Activated CD8-positive, alpha-beta memory T cell treated with anti-CD3 and anti-CD28 coated beads, Interleukin-2, amount 10 ng/mL, durations not matched to agents 7 days and 5 days (primary cell): Measurements from ENCODE around the gene COL18A1. TPM values are rescaled to one million over a fixed set of nuclear protein-coding genes. Genes with fewer than 3 reads are reported as not detected.

Source experiments
- ATAC-seq: fragments of 150-1000 bp; cut with Tn5 transposase; one replicate; pipeline ENCODE4 v1.10.0; 2021; ENCODE audit warnings: moderate library complexity
- CTCF ChIA-PET: fragments of 350-600 bp; sonication (Branson Sonifier 250); formaldehyde crosslinking; loops from one replicate; lab custom pipeline; 2021; ENCODE audit warnings: antibody characterized with exemption; lab: Charles Lee
- DNase-seq: peaks from one replicate; pipeline ENCODE4 v3.0.0-alpha.2; 2020
- H3K27ac Mint-ChIP-seq: one replicate; pipeline ENCODE4 v1.8.0; 2021; ENCODE audit warnings: mild to moderate bottlenecking, mixed read lengths
- H3K27me3 Mint-ChIP-seq: one replicate; pipeline ENCODE4 v1.8.0; 2021; ENCODE audit warnings: mixed read lengths
- H3K36me3 Mint-ChIP-seq: one replicate; pipeline ENCODE4 v1.8.0; 2021; ENCODE audit warnings: mild to moderate bottlenecking, mixed read lengths
- H3K4me1 Mint-ChIP-seq: one replicate; pipeline ENCODE4 v1.8.0; 2021; ENCODE audit warnings: mixed read lengths
- H3K4me3 Mint-ChIP-seq: one replicate; pipeline ENCODE4 v1.8.0; 2021; ENCODE audit warnings: mild to moderate bottlenecking, moderate library complexity, mixed read lengths
- H3K9me3 Mint-ChIP-seq: one replicate; pipeline ENCODE4 v1.8.0; 2022; ENCODE audit warnings: low read depth, mixed read lengths
- total RNA-seq, 2 experiments: library from RNA; stranded (reverse); gene quantifications; one replicate each; pipeline ENCODE4 v1.2.3, GENCODE V29; 2021

COL18A1 gene
- total RNA-seq, 2 experiments from 2014 or later: 5.2 to 7.3 TPM

DNA sequence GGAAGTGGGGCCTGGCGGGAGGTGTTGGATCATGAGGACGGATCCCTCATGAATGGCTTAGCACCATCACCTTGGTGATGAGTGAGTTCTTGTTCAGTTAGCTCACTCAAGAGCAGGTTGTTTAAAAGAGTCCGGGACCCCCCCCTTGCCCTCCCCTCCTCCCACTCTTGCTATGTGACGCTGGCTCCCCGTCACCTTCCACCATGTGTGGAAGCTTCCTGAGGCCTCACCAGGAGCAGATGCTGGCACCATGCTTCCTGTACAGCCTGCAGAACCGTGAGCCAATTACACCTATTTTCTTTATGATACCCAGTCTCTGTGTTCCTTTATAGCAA is 140.2 kb downstream of the COL18A1 start:
- ATAC-seq (no peak), DNase-seq (no peak)
- H3K27me3 Mint-ChIP-seq: no peaks in the 10 kb centered on the region
- H3K36me3 Mint-ChIP-seq: no peaks in the 10 kb centered on the region
- CTCF ChIA-PET: no interaction called here
- peaks cover 18% of the 10 kb centered on the region for H3K4me1 Mint-ChIP-seq
- H3K27ac Mint-ChIP-seq: no peak overlapping the region
- no peak overlapping the region for H3K4me3 Mint-ChIP-seq
- H3K9me3 Mint-ChIP-seq: no peaks in the 10 kb centered on the region

DNA sequence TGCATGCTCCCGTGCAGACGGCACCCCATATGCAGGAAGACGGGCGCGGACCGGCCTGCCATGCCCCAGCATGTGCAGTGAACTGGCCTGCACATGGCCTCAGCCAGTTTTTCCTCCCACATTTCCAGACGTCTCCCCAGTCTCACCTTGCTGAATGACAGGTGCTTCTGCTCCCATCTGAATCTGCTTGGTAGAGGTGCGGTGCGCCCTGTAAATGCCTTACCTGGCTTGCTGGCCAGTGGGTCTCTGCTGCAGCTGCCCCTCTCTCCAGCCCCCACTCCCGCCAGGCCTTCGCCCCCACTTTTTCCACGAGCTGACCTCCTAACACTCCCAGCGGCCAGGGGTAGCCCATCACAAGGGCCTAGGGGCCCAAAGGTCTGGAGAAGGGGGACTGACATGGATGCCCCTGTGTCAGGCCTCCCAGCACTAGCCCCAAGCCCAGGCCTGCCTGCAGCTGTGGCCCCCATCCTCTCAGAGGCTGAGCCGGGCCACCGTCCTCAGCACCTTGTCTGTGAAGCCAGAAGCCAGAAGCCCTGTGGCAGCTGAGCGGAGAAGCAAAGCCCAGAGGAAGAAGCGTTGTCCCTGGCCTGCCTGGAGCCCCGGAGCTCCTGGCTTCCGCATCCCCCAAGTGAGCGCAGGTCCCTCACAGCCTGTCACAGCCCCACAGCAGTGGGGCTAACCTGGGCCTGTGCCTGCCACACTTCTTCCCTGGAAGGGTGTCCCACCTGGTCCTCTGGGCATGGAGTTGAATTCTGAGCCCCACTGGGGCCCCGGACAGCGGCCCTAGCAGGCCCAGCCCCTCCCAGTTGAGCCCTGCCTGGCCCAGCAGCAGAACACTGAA is 140.9 kb downstream of the COL18A1 start:
- no peak for DNase-seq
- CTCF ChIA-PET: interaction anchor here (0.7 to 2.1 kb wide), 2 partner anchors 10 to 63 kb away, joined by 3 to 7 read pairs; no protein-coding TSS in a partner anchor

DNA sequence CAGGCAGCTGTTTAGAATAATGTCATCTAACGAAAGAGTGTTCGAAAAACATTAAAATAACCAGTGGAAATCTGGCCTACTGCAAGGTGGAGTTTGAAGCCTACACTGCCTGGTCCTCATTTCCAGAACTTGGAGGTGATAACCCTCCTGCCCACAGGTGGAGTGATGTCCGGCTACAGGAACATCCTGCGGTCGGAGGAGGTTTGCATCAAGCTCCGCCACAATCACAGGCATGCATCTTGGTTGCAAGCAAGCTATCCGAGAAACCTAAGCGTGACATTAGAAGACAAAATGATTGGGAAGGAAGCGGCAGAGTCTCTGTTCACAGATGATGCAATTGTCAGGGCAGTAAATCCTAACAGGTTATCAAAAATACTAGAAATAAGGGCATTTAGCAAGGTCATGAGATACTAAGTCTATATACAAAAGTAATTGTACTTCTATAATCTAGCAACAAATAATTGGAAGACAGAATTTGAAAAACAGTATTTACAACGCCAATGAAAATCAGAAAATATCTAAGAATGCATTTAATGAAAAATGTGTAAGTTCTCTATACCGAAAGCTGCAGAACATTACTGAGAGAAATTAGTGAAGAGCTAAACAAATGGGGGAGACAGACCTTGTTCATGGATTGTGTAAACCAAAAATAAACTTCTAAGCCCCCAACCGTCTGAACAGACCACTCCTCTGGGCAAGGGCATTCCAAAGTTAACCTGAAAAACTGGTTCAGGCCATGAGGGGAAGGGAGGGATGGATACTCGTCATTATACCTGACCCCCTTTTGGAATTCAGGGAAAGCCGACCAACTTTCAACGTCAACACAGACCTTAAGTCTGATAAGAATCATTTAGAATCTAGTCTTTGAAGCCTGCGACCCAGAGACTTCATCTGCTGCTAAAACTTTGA is 141.9 kb downstream of the COL18A1 start:
- Mint-ChIP-seq H3K4me3 (no peak overlapping the region), H3K27me3 (no peaks in the 10 kb centered on the region), H3K4me1 (peaks cover 25% of the 10 kb centered on the region), H3K27ac (no peak overlapping the region), H3K9me3 (no peaks in the 10 kb centered on the region), H3K36me3 (no peaks in the 10 kb centered on the region)
- CTCF ChIA-PET: interaction anchor here (0.7 to 2.1 kb wide), 2 partner anchors 9 to 64 kb away, joined by 3 to 7 read pairs; no protein-coding TSS in a partner anchor
- DNase-seq (no peak), ATAC-seq (no peak)

More for the DNA sequence above, 140.9 kb downstream of the COL18A1 start:
- no peaks in the 10 kb centered on the region for H3K36me3 Mint-ChIP-seq
- H3K4me1 Mint-ChIP-seq: peaks cover 18% of the 10 kb centered on the region
- no peak overlapping the region for H3K4me3 Mint-ChIP-seq
- ATAC-seq: no peak
- H3K9me3 Mint-ChIP-seq: no peaks in the 10 kb centered on the region
- no peaks in the 10 kb centered on the region for H3K27me3 Mint-ChIP-seq
- H3K27ac Mint-ChIP-seq: no peak overlapping the region

DNA sequence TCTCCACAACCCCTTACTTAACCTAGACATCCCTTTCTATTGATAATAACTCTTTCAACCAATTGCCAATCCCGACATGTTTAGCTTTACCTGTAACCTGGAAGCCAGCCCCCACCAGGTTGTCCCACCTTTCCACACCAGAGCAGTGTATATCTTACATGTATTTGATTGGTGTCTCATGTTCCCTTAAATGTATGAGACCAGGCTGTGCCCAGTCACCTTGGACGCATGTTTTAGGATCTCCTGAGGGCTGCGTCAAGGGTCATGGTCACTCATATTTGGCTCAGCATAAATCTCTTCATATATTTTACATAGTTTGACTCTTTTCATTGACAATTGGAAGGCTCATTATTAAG is 142.6 kb downstream of the COL18A1 start:
- peaks cover 30% of the 10 kb centered on the region for H3K4me1 Mint-ChIP-seq
- CTCF ChIA-PET: interaction anchor here (2.1 kb wide), 1 partner anchor 9 kb away, joined by 7 read pairs; no protein-coding TSS in a partner anchor
- no peaks in the 10 kb centered on the region for H3K27me3 Mint-ChIP-seq
- H3K4me3 Mint-ChIP-seq: no peak overlapping the region
- no peaks in the 10 kb centered on the region for H3K36me3 Mint-ChIP-seq
- DNase-seq (no peak), ATAC-seq (no peak)
- H3K27ac Mint-ChIP-seq: no peak overlapping the region
- H3K9me3 Mint-ChIP-seq: no peaks in the 10 kb centered on the region

DNA sequence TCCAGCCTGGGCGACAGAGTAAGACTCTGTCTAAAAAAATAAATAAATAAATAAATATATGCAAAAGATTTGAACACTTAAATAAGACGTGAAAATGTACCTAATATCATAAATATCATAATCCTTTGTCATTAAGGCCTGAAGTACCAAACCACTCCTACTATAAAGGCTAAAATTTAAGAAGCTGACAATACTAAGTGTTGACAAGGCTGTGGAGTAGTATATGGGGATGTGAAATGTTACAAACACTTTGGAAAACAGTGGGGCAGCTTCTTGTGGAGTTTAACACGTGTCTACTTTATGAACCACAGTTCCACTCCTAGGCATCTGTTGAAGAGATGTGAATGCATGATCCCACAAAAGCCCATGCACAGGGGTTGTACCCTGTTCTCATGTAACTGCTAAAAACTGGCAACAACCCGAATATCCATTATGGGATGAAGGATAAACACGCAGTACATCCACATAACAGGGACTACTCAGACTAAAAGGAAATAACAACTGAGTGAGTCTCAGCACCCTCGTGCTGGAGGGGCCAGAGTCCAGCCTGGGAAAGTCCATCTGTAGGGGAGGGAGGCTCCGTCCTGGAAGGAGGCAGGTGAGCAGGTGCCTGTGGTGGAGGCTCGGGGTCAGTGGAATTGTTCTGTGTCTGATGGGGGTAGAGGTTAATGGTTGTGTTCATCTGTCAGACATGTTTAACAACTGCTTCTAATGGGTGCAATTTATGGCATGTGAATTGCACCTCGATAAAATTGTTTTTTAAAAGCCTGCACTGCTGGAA is 143.9 kb downstream of the COL18A1 start:
- Mint-ChIP-seq H3K9me3 (no peaks in the 10 kb centered on the region), H3K4me3 (no peak overlapping the region), H3K27me3 (no peaks in the 10 kb centered on the region), H3K27ac (peak overlapping the region; percentile 68), H3K4me1 (peaks cover 39% of the 10 kb centered on the region), H3K36me3 (no peaks in the 10 kb centered on the region)
- no peak for ATAC-seq
- no peak for DNase-seq
- CTCF ChIA-PET: no interaction called here

DNA sequence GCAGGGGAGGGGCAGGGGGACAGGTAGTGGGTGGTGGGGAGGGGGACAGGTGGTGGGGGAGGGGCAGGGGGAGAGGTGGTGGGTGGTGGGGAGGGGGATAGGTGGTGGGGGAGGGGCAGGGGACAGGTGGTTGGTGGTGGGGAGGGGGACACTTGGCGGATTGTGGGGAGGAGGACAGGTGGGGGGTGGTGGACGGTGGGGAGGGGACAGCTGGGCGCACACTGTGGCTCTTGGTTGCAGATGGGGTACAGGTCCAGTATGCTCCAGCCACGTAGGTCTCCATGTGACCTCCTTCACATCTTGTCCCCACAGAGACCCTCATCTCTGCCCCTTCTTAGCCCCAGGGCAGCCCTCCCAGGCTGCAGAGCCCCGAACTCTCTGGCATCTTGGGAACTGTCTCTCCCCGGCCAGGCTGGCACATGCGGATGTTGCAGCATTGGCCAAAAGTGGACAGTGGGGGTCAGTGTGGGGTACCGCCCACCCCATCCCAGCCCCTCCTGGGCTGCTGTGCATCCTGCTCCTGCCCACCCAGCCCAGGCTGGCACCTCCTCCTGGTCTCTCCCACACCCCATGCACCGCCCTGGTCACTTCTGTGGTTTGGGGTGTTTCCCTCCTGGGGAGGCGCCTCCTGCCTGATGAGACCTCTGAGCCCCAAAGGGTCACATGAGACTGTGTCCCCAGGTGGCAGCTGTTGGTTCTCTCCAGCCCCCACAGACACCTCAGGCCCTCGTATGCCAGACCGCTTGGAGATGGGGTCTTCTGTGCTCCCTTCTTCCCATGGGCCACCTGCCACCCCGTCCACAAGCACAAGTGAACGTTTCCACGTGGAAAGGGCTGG is 144.9 kb downstream of the COL18A1 start:
- Mint-ChIP-seq H3K4me1 (peaks cover 43% of the 10 kb centered on the region), H3K4me3 (peak overlapping the region; percentile 64), H3K36me3 (no peaks in the 10 kb centered on the region), H3K9me3 (no peaks in the 10 kb centered on the region), H3K27me3 (no peaks in the 10 kb centered on the region), H3K27ac (peak overlapping the region; percentile 97)
- ATAC-seq: peak; percentile 5
- DNase-seq: no peak
- CTCF ChIA-PET: interaction anchor here (2.2 to 3.0 kb wide), 2 partner anchors 43 to 46 kb away, joined by 7 to 16 read pairs; no protein-coding TSS in a partner anchor

DNA sequence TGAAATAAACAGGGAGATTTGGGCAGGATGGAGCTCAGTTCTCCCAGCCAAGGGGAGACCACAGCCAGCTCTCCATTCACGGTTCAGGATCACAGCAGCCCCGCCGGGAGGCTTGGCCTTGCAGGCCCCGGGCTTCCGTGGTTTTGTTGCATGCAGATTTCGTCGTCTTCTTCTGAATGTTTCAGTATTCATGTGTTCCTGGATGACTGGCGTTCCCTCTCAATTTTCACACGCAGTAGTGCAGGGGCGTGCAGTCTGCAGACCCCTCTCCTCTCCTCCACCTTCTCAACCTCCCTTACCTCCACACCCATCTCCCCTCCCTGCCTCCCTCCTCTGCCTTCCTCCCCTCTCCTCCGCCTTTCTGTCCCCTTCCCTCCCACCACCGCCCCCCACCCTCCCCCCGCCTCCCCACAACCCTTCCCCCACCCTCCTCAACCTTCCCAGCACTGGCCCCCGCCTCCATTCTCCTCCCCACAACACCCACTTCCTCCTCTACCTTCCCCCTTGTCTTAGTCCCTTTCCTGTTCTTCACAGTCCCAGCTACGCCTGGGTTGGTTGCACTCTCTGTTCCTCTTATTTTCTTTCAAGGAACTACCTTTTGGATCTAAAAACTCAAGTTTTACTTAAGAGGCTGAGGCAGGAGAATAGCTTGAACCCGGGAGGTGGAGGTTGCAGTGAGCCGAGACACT is 145.7 kb downstream of the COL18A1 start:
- peaks cover 43% of the 10 kb centered on the region for H3K4me1 Mint-ChIP-seq
- ATAC-seq (peak; percentile 35), DNase-seq (peak; percentile 79)
- H3K36me3 Mint-ChIP-seq: no peaks in the 10 kb centered on the region
- CTCF ChIA-PET: interaction anchor here (2.2 to 3.0 kb wide), 2 partner anchors 42 to 46 kb away, joined by 7 to 16 read pairs; no protein-coding TSS in a partner anchor
- peak overlapping the region; percentile 64 for H3K4me3 Mint-ChIP-seq
- H3K9me3 Mint-ChIP-seq: no peaks in the 10 kb centered on the region
- H3K27me3 Mint-ChIP-seq: no peaks in the 10 kb centered on the region
- peak overlapping the region; percentile 97 for H3K27ac Mint-ChIP-seq

DNA sequence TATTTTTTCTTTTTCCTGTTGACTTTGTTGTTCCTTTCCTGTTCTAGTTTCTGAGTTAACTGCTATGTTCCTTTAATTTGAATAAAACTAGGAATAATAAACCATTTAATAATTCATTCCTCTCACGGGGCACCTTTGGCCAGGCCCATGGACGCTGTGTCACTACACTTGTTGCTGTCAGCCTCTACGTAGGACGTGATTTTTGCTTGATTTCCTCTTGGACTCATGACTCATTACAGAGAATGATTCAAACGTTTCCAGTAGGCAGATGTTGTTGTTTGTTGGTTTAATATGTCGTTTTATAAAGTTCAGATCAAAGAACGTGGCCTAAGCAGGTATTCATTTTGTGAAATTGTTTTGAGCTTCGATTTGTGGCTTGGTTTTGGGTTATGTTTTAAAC is 146.4 kb downstream of the COL18A1 start:
- H3K4me1 Mint-ChIP-seq: peaks cover 43% of the 10 kb centered on the region
- H3K9me3 Mint-ChIP-seq: no peaks in the 10 kb centered on the region
- CTCF ChIA-PET: interaction anchor here (2.2 to 3.0 kb wide), 2 partner anchors 41 to 45 kb away, joined by 7 to 16 read pairs; no protein-coding TSS in a partner anchor
- ATAC-seq (peak; percentile 64), DNase-seq (peak; percentile 67)
- H3K27me3 Mint-ChIP-seq: no peaks in the 10 kb centered on the region
- peak overlapping the region; percentile 64 for H3K4me3 Mint-ChIP-seq
- no peaks in the 10 kb centered on the region for H3K36me3 Mint-ChIP-seq
- peak overlapping the region; percentile 97 for H3K27ac Mint-ChIP-seq

DNA sequence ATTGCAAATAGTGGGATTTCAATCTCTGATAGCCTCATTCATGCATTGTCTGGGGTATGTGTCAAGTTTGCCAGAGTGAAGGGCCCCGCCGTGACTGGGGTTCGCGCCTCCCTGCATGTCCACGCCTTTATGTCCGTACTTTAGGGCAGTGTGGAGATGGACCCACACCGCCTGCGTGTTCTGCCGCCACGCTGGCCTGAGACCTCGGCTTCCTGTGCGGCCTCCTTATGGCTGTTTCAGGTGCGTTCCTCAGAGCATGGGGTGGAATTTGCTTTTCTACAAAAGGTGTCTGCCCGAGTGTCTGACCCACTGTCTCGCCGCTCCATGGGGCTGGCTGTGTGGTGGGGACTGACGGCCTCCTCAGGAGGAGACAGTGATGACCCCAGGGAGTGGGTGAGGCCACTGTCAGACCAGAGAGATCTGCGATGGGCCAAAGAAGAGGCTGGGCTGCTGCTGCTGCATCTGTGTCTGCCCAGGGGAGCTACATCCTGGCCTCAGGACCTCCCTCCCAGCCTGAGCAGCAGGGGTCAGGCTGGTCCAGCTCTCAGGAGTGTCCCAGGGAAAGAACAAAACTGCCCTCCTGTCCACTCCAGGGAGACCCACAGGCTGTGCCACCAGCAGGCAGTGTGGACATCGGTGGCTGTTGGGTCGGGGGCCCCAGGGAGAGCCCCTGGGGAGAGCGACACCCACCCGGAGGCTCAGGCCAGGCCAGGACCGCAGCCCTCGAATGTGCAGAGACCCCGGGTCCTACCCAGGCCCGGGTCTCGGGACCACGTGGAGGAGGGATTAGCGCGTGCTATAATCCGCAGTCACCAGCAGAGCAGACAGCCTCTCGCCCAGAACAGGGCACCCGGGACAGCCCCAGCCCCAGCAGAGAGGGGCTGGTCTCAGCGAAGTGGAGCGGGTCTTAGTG is 147.1 kb downstream of the COL18A1 start:
- H3K9me3 Mint-ChIP-seq: no peaks in the 10 kb centered on the region

DNA sequence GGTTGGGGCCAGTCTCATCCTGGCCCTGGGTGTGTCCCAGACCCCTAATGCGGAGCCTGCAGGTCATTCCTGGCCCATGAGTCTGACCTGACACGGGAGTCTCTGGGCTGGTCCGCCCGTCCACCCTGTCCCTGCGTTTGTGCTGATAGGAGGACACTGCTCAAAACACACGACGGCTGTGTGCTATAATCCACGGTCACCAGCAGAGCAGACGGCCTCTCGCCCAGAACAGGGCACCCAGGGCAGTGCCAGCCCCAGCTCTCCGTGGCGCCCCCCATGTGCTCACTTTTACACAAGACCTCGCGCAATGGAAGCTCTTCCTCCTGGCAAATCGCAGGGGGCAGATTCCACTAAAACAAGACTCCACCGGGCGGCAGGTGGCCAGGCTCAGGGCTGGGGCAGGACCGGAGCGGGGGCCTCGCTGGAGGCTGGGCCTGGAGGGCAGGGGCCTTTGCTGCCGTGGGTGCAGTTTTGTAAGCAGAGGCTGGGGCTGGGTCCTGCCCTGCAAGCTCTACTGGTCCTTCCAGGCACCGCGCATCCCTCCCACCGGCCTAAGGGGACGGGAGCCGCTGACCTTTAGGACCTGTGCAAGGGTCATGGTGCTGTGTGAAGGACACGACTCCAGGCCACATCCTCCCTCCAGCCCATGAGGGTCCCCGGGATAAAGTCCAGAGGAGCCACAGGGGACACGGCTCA is 147.9 kb downstream of the COL18A1 start:
- H3K9me3 Mint-ChIP-seq: no peaks in the 10 kb centered on the region
- no peaks in the 10 kb centered on the region for H3K27me3 Mint-ChIP-seq
- no peaks in the 10 kb centered on the region for H3K36me3 Mint-ChIP-seq
- CTCF ChIA-PET: interaction anchor here (1.2 to 3.0 kb wide), 2 partner anchors 43 to 267 kb away, joined by 4 to 16 read pairs; no protein-coding TSS in a partner anchor
- DNase-seq (no peak), ATAC-seq (no peak)
- H3K27ac Mint-ChIP-seq: peak overlapping the region; percentile 61
- H3K4me1 Mint-ChIP-seq: peaks cover 43% of the 10 kb centered on the region
- peak overlapping the region; percentile 33 for H3K4me3 Mint-ChIP-seq

More for the DNA sequence above, 147.1 kb downstream of the COL18A1 start:
- peaks cover 43% of the 10 kb centered on the region for H3K4me1 Mint-ChIP-seq
- ATAC-seq: no peak
- CTCF ChIA-PET: interaction anchor here (1.2 to 3.0 kb wide), 3 partner anchors 40 to 268 kb away, joined by 4 to 16 read pairs (median 7); no protein-coding TSS in a partner anchor
- no peak for DNase-seq
- H3K27ac Mint-ChIP-seq: peak overlapping the region; percentile 97
- H3K4me3 Mint-ChIP-seq: peak overlapping the region; percentile 64
- H3K36me3 Mint-ChIP-seq: no peaks in the 10 kb centered on the region
- no peaks in the 10 kb centered on the region for H3K27me3 Mint-ChIP-seq
